HepG2 (cell line): ENCODE data around the gene COQ10B. TPM values are rescaled to one million over a fixed set of nuclear protein-coding genes. Genes with fewer than 3 reads are reported as not detected.

Experiments
- ATAC-seq: fragments of 200-7000 bp; cut with Tn5 transposase; 3 replicates; pipeline ENCODE4 v1.9.1; 2020; ENCODE audit warnings: mild to moderate bottlenecking, moderate library complexity
- BruUV-seq: library from RNA; stranded (reverse); fragments of 400-500 nt; replicated peaks from 2 replicates; lab custom pipeline; 2021; lab: Mats Ljungman, UMichigan
- CTCF ChIA-PET: fragments of 300-600 bp; formaldehyde crosslinking; extraction: SDS; loops from one replicate; lab custom pipeline; 2021; ENCODE audit warnings: low total read pairs, inconsistent platforms, low intra/inter-chr PET ratio; lab: Yijun Ruan, JAX
- POLR2A ChIA-PET: fragments of 350-600 bp; sonication (Branson Sonifier 250); formaldehyde crosslinking; loops from one replicate; lab custom pipeline; 2020; ENCODE audit warnings: antibody characterized with exemption, inconsistent platforms; lab: Yijun Ruan, JAX
- DNase-seq: peaks from one replicate; pipeline ENCODE4 v3.0.0-alpha.2; 2015; ENCODE audit warnings: low spot score
- FAIRE-seq: peaks from 3 replicates; lab custom pipeline; 2011; peaks lifted over from hg19 to GRCh38; lab: Jason Lieb, UNC
- H2AFZ ChIP-seq: one replicate; pipeline ENCODE4 v1.6.1; 2011; ENCODE audit warnings: low read length, inconsistent platforms
- H3K27ac ChIP-seq: fragments of 300-600 bp; 3 replicates; pipeline ENCODE4 v1.8.0; 2011; ENCODE audit warnings: mixed run types, mild to moderate bottlenecking, mixed read lengths, low read length, inconsistent platforms; ENCODE audit not compliant: insufficient read depth; ENCODE audit errors: extremely low read length
- H3K27me3 ChIP-seq, 2 experiments: fragments of 200-600 bp in 1 of 2; 2 replicates in 1 of 2; 3 replicates in 1 of 2; pipeline versions ENCODE4 v1.6.0 to v1.8.0; 2011; ENCODE audit warnings: low read length in 2 of 2, mild to moderate bottlenecking in 2 of 2, moderate library complexity in 2 of 2, inconsistent platforms in 1 of 2; ENCODE audit not compliant: insufficient read depth in 2 of 2, control insufficient read depth in 1 of 2
- H3K36me3 ChIP-seq, 2 experiments: fragments of 200-600 bp in 1 of 2; replicated peaks in 1 of 2; 2 replicates in 1 of 2; 3 replicates in 1 of 2; pipeline versions ENCODE4 v1.5.1 to v1.8.0; 2011; ENCODE audit warnings: low read length in 2 of 2, inconsistent platforms in 1 of 2; ENCODE audit not compliant: insufficient read depth in 2 of 2, control insufficient read depth in 1 of 2
- H3K4me1 ChIP-seq: 2 replicates; pipeline ENCODE4 v1.5.1; 2012; ENCODE audit warnings: low read length, inconsistent platforms; ENCODE audit not compliant: insufficient read depth
- H3K4me2 ChIP-seq: 2 replicates; pipeline ENCODE4 v1.6.0; 2011; ENCODE audit warnings: low read depth, low read length, inconsistent platforms
- H3K4me3 ChIP-seq, 3 experiments: fragments of 200-600 bp in 1 of 3; sonication (generic), shearing (Covaris generic) in 1 of 3; replicated peaks in 1 of 3; 2 replicates each; pipeline ENCODE4 v1.5.1; 2011 to 2016; ENCODE audit warnings: low read length in 3 of 3, inconsistent platforms in 2 of 3, low read depth in 2 of 3, mild to moderate bottlenecking in 2 of 3, control low read depth in 1 of 3, mixed read lengths in 1 of 3; ENCODE audit not compliant: insufficient read depth in 1 of 3
- H3K79me2 ChIP-seq: one replicate; pipeline ENCODE4 v1.6.1; 2011; ENCODE audit warnings: low read length, inconsistent platforms; ENCODE audit not compliant: insufficient read depth
- H3K9ac ChIP-seq: 2 replicates; pipeline ENCODE4 v1.6.0; 2011; ENCODE audit warnings: mild to moderate bottlenecking, low read depth, low read length, inconsistent platforms; ENCODE audit not compliant: insufficient read depth
- H3K9me3 ChIP-seq: 2 replicates; pipeline ENCODE4 v1.5.1; 2012; ENCODE audit warnings: mild to moderate bottlenecking, low read length
- H4K20me1 ChIP-seq: 2 replicates; pipeline ENCODE4 v1.6.0; 2011; ENCODE audit warnings: inconsistent platforms, mild to moderate bottlenecking, low read length, moderate library complexity; ENCODE audit not compliant: insufficient read depth
- ADNP ChIP-seq: sonication (generic); formaldehyde crosslinking; IDR thresholded peaks from 2 replicates; pipeline ENCODE4 v1.4.0; 2020; ENCODE audit warnings: missing genetic modification reagents
- AHR ChIP-seq: IDR thresholded peaks from 2 replicates; pipeline ENCODE4 v1.6.1; 2018; ENCODE audit warnings: missing genetic modification reagents, missing compliant biosample characterization
- ARID3A ChIP-seq: IDR thresholded peaks from 2 replicates; pipeline ENCODE4 v1.6.1; 2012; ENCODE audit warnings: low read depth, low read length, improper control_type of control experiment
- ARID4A ChIP-seq: sonication (generic); formaldehyde crosslinking; IDR thresholded peaks from 2 replicates; pipeline ENCODE4 v1.5.0; 2020; ENCODE audit warnings: mild to moderate bottlenecking, missing genetic modification reagents, borderline replicate concordance
- CENPBD1 ChIP-seq: sonication (generic); formaldehyde crosslinking; IDR thresholded peaks from 2 replicates; pipeline ENCODE4 v1.8.0; 2022; ENCODE audit warnings: missing genetic modification reagents, low read depth, mild to moderate bottlenecking, borderline replicate concordance
- CREB1 ChIP-seq, 2 experiments: fragments of 450-650 bp in 1 of 2; IDR thresholded peaks; 2 replicates each; pipeline ENCODE4 v1.6.1; 2016 to 2017; ENCODE audit warnings: control low read depth in 1 of 2, mild to moderate bottlenecking in 1 of 2, missing compliant biosample characterization in 1 of 2, missing genetic modification characterization in 1 of 2
- EP300 ChIP-seq, 3 experiments: sonication (generic) in 1 of 3; formaldehyde crosslinking in 1 of 3; IDR thresholded peaks; 2 replicates each; pipeline versions ENCODE4 v1.5.1 to v1.6.1; 2011 to 2020; ENCODE audit warnings: low read depth in 2 of 3, low read length in 2 of 3, borderline replicate concordance in 1 of 3, improper control_type of control experiment in 1 of 3, mild to moderate bottlenecking in 1 of 3, missing genetic modification reagents in 1 of 3, moderate library complexity in 1 of 3
- HNRNPUL1 ChIP-seq: fragments of 200-400 bp; formaldehyde crosslinking; IDR thresholded peaks from 2 replicates; pipeline ENCODE4 v1.6.1; 2017; ENCODE audit warnings: low read depth, mild to moderate bottlenecking, low read length, moderate library complexity
- KMT2B ChIP-seq: IDR thresholded peaks from 2 replicates; pipeline ENCODE4 v1.6.1; 2016; ENCODE audit warnings: missing genetic modification reagents, missing compliant biosample characterization
- NAIF1 ChIP-seq: sonication (generic); formaldehyde crosslinking; IDR thresholded peaks from 2 replicates; pipeline ENCODE4 v1.5.0; 2020; ENCODE audit warnings: mild to moderate bottlenecking, missing genetic modification reagents, borderline replicate concordance
- NR2F2 ChIP-seq: IDR thresholded peaks from 2 replicates; pipeline ENCODE4 v1.6.1; 2012; ENCODE audit warnings: low read depth, inconsistent platforms, borderline replicate concordance
- PLRG1 ChIP-seq: fragments of 450-650 bp; conservative IDR thresholded peaks from 2 replicates; pipeline ENCODE4 v1.6.1; 2016
- SMYD3 ChIP-seq: sonication (generic); formaldehyde crosslinking; IDR thresholded peaks from 2 replicates; pipeline ENCODE4 v1.8.1; 2023; ENCODE audit warnings: mild to moderate bottlenecking, missing genetic modification reagents
- TEF ChIP-seq: sonication (generic); formaldehyde crosslinking; IDR thresholded peaks from 2 replicates; pipeline ENCODE4 v1.5.0; 2020; ENCODE audit warnings: missing genetic modification reagents
- THAP11 ChIP-seq: IDR thresholded peaks from 2 replicates; pipeline ENCODE4 v1.6.1; 2016; ENCODE audit warnings: missing biosample characterization, missing genetic modification reagents
- TMF1 ChIP-seq: sonication (generic); formaldehyde crosslinking; IDR thresholded peaks from 2 replicates; pipeline ENCODE4 v1.8.1; 2022; ENCODE audit warnings: low read depth, missing genetic modification reagents
- ZMYM2 ChIP-seq: sonication (generic); formaldehyde crosslinking; IDR thresholded peaks from 2 replicates; pipeline ENCODE4 v1.8.0; 2022; ENCODE audit warnings: mild to moderate bottlenecking, missing genetic modification reagents
- ZNF12 ChIP-seq: sonication (generic); formaldehyde crosslinking; IDR thresholded peaks from 2 replicates; pipeline ENCODE4 v1.5.0; 2020; ENCODE audit warnings: missing genetic modification reagents
- ZNF17 ChIP-seq: sonication (generic); formaldehyde crosslinking; IDR thresholded peaks from 2 replicates; pipeline ENCODE4 v1.5.0; 2020; ENCODE audit warnings: mild to moderate bottlenecking, missing genetic modification reagents
- WGBS: methylation state at CpG from one replicate; pipeline ENCODE4 v1.1.6; 2017; ENCODE audit warnings: low lambda C conversion rate; 5-methylcytosine and 5-hydroxymethylcytosine counted together
- in situ Hi-C: cut with HindIII; loops from 2 replicates; pipeline ENCODE4 v1.10.0; 2017; ENCODE audit warnings: low pct_unique_long_range_greater_than_20kb; ENCODE audit not compliant: extremely low pct_ligation_motif_present
- intact Hi-C: fragments of 100-400 bp; cut with micrococcal nuclease; formaldehyde crosslinking; loops from one replicate; pipeline ENCODE4 v1.10.0; 2022; ENCODE audit not compliant: unreplicated experiment
- polyA plus RNA-seq, 8 experiments: library from polyadenylated mRNA; depleted of rRNA in 3 of 8; stranded (reverse) in 7 of 8; unstranded in 1 of 8; fragments of >200 nt; fragmentation: Illumina TruSeq in 4 of 8; extraction: Trizol in 4 of 8; gene quantifications; 2 replicates each; pipeline versions ENCODE4 v1.2.1 to v1.2.3, GENCODE V29; 2011 to 2016; ENCODE audit warnings: low read depth in 4 of 8, missing spikeins in 1 of 8, mixed read lengths in 1 of 8; ENCODE audit not compliant: insufficient read depth in 1 of 8
- total RNA-seq, 5 experiments: library from RNA; depleted of rRNA; stranded (reverse); fragments of >200 nt; fragmentation: Illumina TruSeq; extraction: Trizol; gene quantifications; 2 replicates each; pipeline ENCODE4 v1.2.3, GENCODE V29; 2016; ENCODE audit warnings: low read depth in 1 of 5

The COQ10B gene
- total and polyA plus RNA-seq, 2 of the 13 experiments (the other 11 are each of a cell fraction or from before 2014, with no cell fraction given): 4.6 to 34.9 TPM

GRCh38 chr2:197504000-197504399 is 50.6 kb downstream of the COQ10B start:
- Histone ChIP-seq H3K9ac (no peak overlapping the region), H3K4me3 (no peak overlapping the region), H3K27ac (no peak overlapping the region), H3K4me1 (peaks cover 26% of the 10 kb centered on the region), H3K27me3 (no peaks in the 10 kb centered on the region; a peak in 1 of 5 replicates), H3K4me2 (no peak overlapping the region), H3K79me2 (peaks cover 57% of the 10 kb centered on the region), H2AFZ (no peak overlapping the region), H3K9me3 (no peaks in the 10 kb centered on the region), H3K36me3 (peaks cover 7 to 24% of the 10 kb centered on the region in 2 experiments), H4K20me1 (peaks cover 17% of the 10 kb centered on the region)
- ChIA-PET CTCF (no interaction called here), POLR2A (interaction anchor here (1.2 to 4.5 kb wide), 5 partner anchors 9 to 69 kb away, joined by 3 to 35 read pairs (median 7); partner anchors contain the start of genes COQ10B, MOB4 and SF3B1)
- no peak for FAIRE-seq
- DNase-seq: no peak
- WGBS: 97% methylated on average over 2 of the region's 2 CpGs
- intact Hi-C loops: loop anchor here (5.0 kb wide), 1 partner anchor 33 kb away; no protein-coding TSS in a partner anchor
- no TSS peak for BruUV-seq
- no peak for ATAC-seq
- in situ Hi-C loops: no loop called here
- TF ChIP-seq HNRNPUL1: no peak
- peak; percentile 11; the same call in 1 of the 2 replicates for TF ChIP-seq ARID4A (CRISPR knock-in tag)
- TF ChIP-seq ADNP: no peak
- TF ChIP-seq TMF1 (CRISPR knock-in tag): no peak
- TF ChIP-seq ARID3A: no peak
- TF ChIP-seq PLRG1: no peak
- TF ChIP-seq THAP11 (CRISPR knock-in tag): no peak
- no peak for TF ChIP-seq CENPBD1 (CRISPR knock-in tag)
- no peak for TF ChIP-seq KMT2B (CRISPR knock-in tag)
- TF ChIP-seq SMYD3 (CRISPR knock-in tag): no peak
- TF ChIP-seq NAIF1 (CRISPR knock-in tag): peak; percentile 60; the same call in 1 of the 2 replicates
- TF ChIP-seq CREB1 (IDR thresholded peaks at IDR 0.05): no peak
- TF ChIP-seq CREB1 (CRISPR knock-in tag; IDR thresholded peaks at IDR 0.05): 0 out of 2 replicates have a peak, but pooled peaks have one; percentile 25
- no peak for TF ChIP-seq AHR
- no peak for TF ChIP-seq ZNF12 (CRISPR knock-in tag)
- no peak for TF ChIP-seq NR2F2
- no peak for TF ChIP-seq EP300 (IDR thresholded peaks at IDR 0.05; ENCODE audit: low read depth in 2 of 2, low read length in 2 of 2)
- no peak for TF ChIP-seq EP300 (CRISPR knock-in tag; IDR thresholded peaks at IDR 0.05; ENCODE audit: borderline replicate concordance)
- TF ChIP-seq TEF (CRISPR knock-in tag): no peak
- TF ChIP-seq ZNF17 (CRISPR knock-in tag): no peak
- no peak for TF ChIP-seq ZMYM2 (CRISPR knock-in tag)
